GM21526 (cell line): Measurements from ENCODE around the gene NUP37.
"Not testable (repeated sequence)": the region's sequence is repeated elsewhere in the genome, so short reads cannot be mapped to it uniquely, and the experiment has no call there.

Experiments
- ATAC-seq: cut with Tn5 transposase; IDR thresholded peaks from one replicate; pipeline ENCODE4 v1.9.1; 2021; ENCODE audit warnings: moderate library complexity; ENCODE audit not compliant: unreplicated experiment, low FRiP score

NUP37 gene

GRCh38 chr12:102095677-102096263, 24.1 kb downstream of the NUP37 start:
- ATAC-seq = no peak

GRCh38 chr12:102093319-102093718, 26.6 kb downstream of the NUP37 start:
- ATAC-seq = no peak

- not testable (repeated sequence) for ATAC-seq
Measured at GRCh38 chr12:102089228-102089835, 30.6 kb downstream of the NUP37 start.

GRCh38 chr12:102080842-102081241, 39.1 kb downstream of the NUP37 start:
- ATAC-seq = no peak

- ATAC-seq = not testable (repeated sequence)
Measured at GRCh38 chr12:102072092-102072491, 47.8 kb downstream of the NUP37 start.

- no peak for ATAC-seq
Measured at GRCh38 chr12:102069707-102070106, 50.2 kb downstream of the NUP37 start.

GRCh38 chr12:102067574-102068258, 52.2 kb downstream of the NUP37 start:
- no peak for ATAC-seq

GRCh38 chr12:102064476-102064875, 55.4 kb downstream of the NUP37 start:
- no peak for ATAC-seq

GRCh38 chr12:102063069-102063468, 56.8 kb downstream of the NUP37 start:
- no peak for ATAC-seq

GRCh38 chr12:102062419-102062806, 57.5 kb downstream of the NUP37 start:
- ATAC-seq = no peak

- peak; percentile 92 for ATAC-seq
Measured at GRCh38 chr12:102061560-102062418, 58.1 kb downstream of the NUP37 start, which contains the start of gene WASHC3. WASHC3 (minus strand) TSS chr12:102061991; CDS start chr12:102061962, 29 bp downstream.

- ATAC-seq = peak; percentile 24
Measured at GRCh38 chr12:102061096-102061559, 58.8 kb downstream of the NUP37 start.

GRCh38 chr12:102059343-102059742, 60.6 kb downstream of the NUP37 start:
- no peak for ATAC-seq

GRCh38 chr12:102054345-102054744, 65.6 kb downstream of the NUP37 start:
- no peak for ATAC-seq

- ATAC-seq = no peak
Measured at GRCh38 chr12:102053062-102053349, 66.9 kb downstream of the NUP37 start.

GRCh38 chr12:102052192-102053061, 67.5 kb downstream of the NUP37 start:
- no peak for ATAC-seq

GRCh38 chr12:102051431-102051965, 68.4 kb downstream of the NUP37 start:
- no peak for ATAC-seq

GRCh38 chr12:102050660-102051430, 69.1 kb downstream of the NUP37 start:
- ATAC-seq = no peak

GRCh38 chr12:102043928-102044327, 76.0 kb downstream of the NUP37 start:
- peak; percentile 85 for ATAC-seq
